ENCODE measurements around the gene METTL13. TPM values are rescaled to one million over a fixed set of nuclear protein-coding genes. Genes with fewer than 3 reads are reported as not detected.

The METTL13 gene
- polyA plus RNA-seq, 1 donor from 2014 or later: 8.4 TPM

GRCh38 chr1:171753182-171753581, 28.3 kb upstream of the METTL13 start:
- H2AFZ ChIP-seq (ENCODE audit: low read depth, low read length): no peak overlapping the region
- H3K9me2 ChIP-seq (ENCODE audit: insufficient read depth, low read length): no peaks in the 10 kb centered on the region
- H4K20me1 ChIP-seq (ENCODE audit: insufficient read depth): no peaks in the 10 kb centered on the region
- H3K4me3 ChIP-seq (ENCODE audit: low read length): no peak overlapping the region
- no peaks in the 10 kb centered on the region for H3K36me3 ChIP-seq (ENCODE audit: insufficient read depth, low read length)
- H3K9me3 ChIP-seq (ENCODE audit: low read length): no peaks in the 10 kb centered on the region
- no peak overlapping the region for H3K4me2 ChIP-seq (ENCODE audit: low read length)
- no peak overlapping the region for H3K9ac ChIP-seq (ENCODE audit: low read length)
- H3F3A ChIP-seq (ENCODE audit: insufficient read depth, low read length, poor library complexity, severe bottlenecking): no peaks in the 10 kb centered on the region
- H3K79me2 ChIP-seq (replicated peaks; ENCODE audit: insufficient read depth, low read length): no peaks in the 10 kb centered on the region
- TF ChIP-seq REST (IDR thresholded peaks at IDR 0.05; ENCODE audit: borderline replicate concordance): no peak
- no peak for TF ChIP-seq RAD21 (conservative IDR thresholded peaks at IDR 0.05)
- no peak for TF ChIP-seq CTCF (IDR thresholded peaks at IDR 0.05; ENCODE audit: poor library complexity, severe bottlenecking)
- TF ChIP-seq MXI1 (conservative IDR thresholded peaks at IDR 0.05; ENCODE audit: poor library complexity, severe bottlenecking): no peak
- no peak for TF ChIP-seq POLR2AphosphoS5 (IDR thresholded peaks at IDR 0.05)
- no peak for TF ChIP-seq EP300 (conservative IDR thresholded peaks at IDR 0.05; ENCODE audit: poor library complexity, severe bottlenecking)
- no peak for TF ChIP-seq SMC3 (conservative IDR thresholded peaks at IDR 0.05; ENCODE audit: poor library complexity)
- TF ChIP-seq EZH2 (IDR thresholded peaks at IDR 0.05; ENCODE audit: borderline replicate concordance, insufficient read depth, low read length, poor library complexity, severe bottlenecking): no peak
- no peak for TF ChIP-seq TAF1 (IDR thresholded peaks at IDR 0.05; ENCODE audit: low read depth)
- no peak overlapping the region for H3K27ac ChIP-seq (ENCODE audit: low read length)
- no peaks in the 10 kb centered on the region for H3K27me3 ChIP-seq (ENCODE audit: insufficient read depth, low read depth, low read length)

- Histone ChIP-seq H3K4me3 (ENCODE audit: low read length) (no peak overlapping the region), H2AFZ (ENCODE audit: low read depth, low read length) (no peak overlapping the region), H3K36me3 (ENCODE audit: insufficient read depth, low read length) (no peaks in the 10 kb centered on the region), H4K20me1 (ENCODE audit: insufficient read depth) (no peaks in the 10 kb centered on the region), H3K79me2 (replicated peaks; ENCODE audit: insufficient read depth, low read length) (no peaks in the 10 kb centered on the region), H3K27ac (ENCODE audit: low read length) (no peak overlapping the region), H3K9ac (ENCODE audit: low read length) (no peak overlapping the region), H3F3A (ENCODE audit: insufficient read depth, low read length, poor library complexity, severe bottlenecking) (no peaks in the 10 kb centered on the region), H3K27me3 (ENCODE audit: insufficient read depth, low read depth, low read length) (no peaks in the 10 kb centered on the region), H3K9me2 (ENCODE audit: insufficient read depth, low read length) (no peaks in the 10 kb centered on the region), H3K4me2 (ENCODE audit: low read length) (no peak overlapping the region), H3K9me3 (ENCODE audit: low read length) (no peaks in the 10 kb centered on the region)
- TF ChIP-seq EP300 (conservative IDR thresholded peaks at IDR 0.05; ENCODE audit: poor library complexity, severe bottlenecking) (no peak), EZH2 (IDR thresholded peaks at IDR 0.05; ENCODE audit: borderline replicate concordance, insufficient read depth, low read length, poor library complexity, severe bottlenecking) (no peak), CTCF (IDR thresholded peaks at IDR 0.05; ENCODE audit: poor library complexity, severe bottlenecking) (no peak), MXI1 (conservative IDR thresholded peaks at IDR 0.05; ENCODE audit: poor library complexity, severe bottlenecking) (no peak), SMC3 (conservative IDR thresholded peaks at IDR 0.05; ENCODE audit: poor library complexity) (no peak), RAD21 (conservative IDR thresholded peaks at IDR 0.05) (no peak), TAF1 (IDR thresholded peaks at IDR 0.05; ENCODE audit: low read depth) (no peak), POLR2AphosphoS5 (IDR thresholded peaks at IDR 0.05) (no peak), REST (IDR thresholded peaks at IDR 0.05; ENCODE audit: borderline replicate concordance) (no peak)
Observed at GRCh38 chr1:171753685-171754352, 27.6 kb upstream of the METTL13 start.

Measured in neural cell (in vitro differentiated cells).